Esophagus muscularis mucosa (tissue), 4 donors: ENCODE results near the gene BMP3. TPM values are rescaled to one million over a fixed set of nuclear protein-coding genes. Genes with fewer than 3 reads are reported as not detected.
"Not testable (repeated sequence)": the region's sequence is repeated elsewhere in the genome, so short reads cannot be mapped to it uniquely, and the experiment has no call there.

Experiments used
- DNase-seq: peaks from one replicate; pipeline ENCODE4 v3.0.0-alpha.2; 2017; ENCODE audit errors: extremely low spot score
- H3K27ac ChIP-seq, 4 donors: fragments of 200-600 bp; sonication (generic); replicated peaks in 1 of 4; 1 replicate in 3 of 4; 2 replicates in 1 of 4; pipeline ENCODE4 v1.5.1; 2016 to 2019; ENCODE audit warnings: mild to moderate bottlenecking in 1 of 4
- H3K27me3 ChIP-seq, 4 donors: fragments of 200-600 bp; sonication (generic); one replicate each; pipeline versions ENCODE4 v1.5.1 to v1.6.0; 2016 to 2019
- H3K36me3 ChIP-seq, 4 donors: fragments of 200-600 bp; sonication (generic); one replicate each; pipeline ENCODE4 v1.5.1; 2016 to 2019
- H3K4me1 ChIP-seq, 4 donors: fragments of 200-600 bp; sonication (generic); one replicate each; pipeline ENCODE4 v1.5.1; 2016 to 2019
- H3K4me3 ChIP-seq, 4 donors: fragments of 200-600 bp; sonication (generic); 1 replicate in 2 of 4; 2 replicates in 2 of 4; pipeline ENCODE4 v1.5.1; 2016 to 2019; ENCODE audit warnings: mild to moderate bottlenecking in 4 of 4, moderate library complexity in 1 of 4
- H3K9me3 ChIP-seq, 4 donors: fragments of 200-600 bp; sonication (generic); 1 replicate in 3 of 4; 2 replicates in 1 of 4; pipeline ENCODE4 v1.5.1; 2016 to 2019
- CTCF ChIP-seq, 3 experiments: fragments of 200-600 bp in 2 of 3; fragments of 450-650 bp in 1 of 3; sonication (generic) in 2 of 3; IDR thresholded peaks; one replicate each; pipeline ENCODE4 v1.5.1; 2017 to 2019; ENCODE audit warnings: antibody characterized with exemption in 3 of 3, mild to moderate bottlenecking in 2 of 3, moderate library complexity in 1 of 3
- EP300 ChIP-seq: sonication (generic); formaldehyde crosslinking; IDR thresholded peaks from one replicate; pipeline ENCODE4 v1.6.1; 2017; ENCODE audit warnings: antibody characterized with exemption
- POLR2A ChIP-seq: fragments of 450-650 bp; IDR thresholded peaks from one replicate; pipeline ENCODE4 v1.6.1; 2017; ENCODE audit warnings: antibody characterized with exemption, moderate library complexity, mild to moderate bottlenecking, low read depth
- POLR2AphosphoS5 ChIP-seq, 2 donors: sonication (generic); formaldehyde crosslinking; IDR thresholded peaks; one replicate each; pipeline ENCODE4 v1.6.1; 2017; ENCODE audit warnings: antibody characterized with exemption in 2 of 2
- WGBS: methylation state at CpG from one replicate; pipeline ENCODE4 v1.1.5; 2018; 5-methylcytosine and 5-hydroxymethylcytosine counted together
- intact Hi-C: fragments of 100-400 bp; cut with DNase I; formaldehyde crosslinking; loops from one replicate; pipeline ENCODE4 v1.15.1; 2023
- total RNA-seq, 4 donors: library from RNA; depleted of rRNA; stranded (reverse); fragments of >200 nt; gene quantifications; one replicate each; pipeline versions ENCODE4 v1.1.0 to v1.2.1, GENCODE V29; 2016

BMP3 gene
- total RNA-seq, 4 donors from 2014 or later, result 15.7 to 23.8 (median 18.0) TPM

DNA sequence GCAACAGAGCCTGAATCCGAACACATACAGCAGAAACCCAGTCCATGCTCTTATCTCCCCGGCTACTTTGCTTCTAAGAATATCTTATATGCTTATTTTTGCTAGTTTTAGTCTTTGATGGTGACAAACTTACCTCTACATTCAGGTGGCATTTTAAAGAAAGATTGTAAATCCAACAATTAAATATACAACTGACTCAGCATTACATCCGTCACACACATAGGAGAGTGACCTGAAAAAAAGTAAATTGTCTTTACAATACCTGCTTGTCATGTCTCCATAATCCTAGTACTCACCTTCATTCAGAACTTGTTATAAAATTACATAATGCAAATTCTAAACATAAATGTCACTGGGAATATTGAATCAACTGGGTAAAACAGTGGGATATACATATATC lies 30.6 kb upstream of the BMP3 start:
- H3K27ac ChIP-seq, result no peak overlapping the region
- intact Hi-C loops, result no loop called here
- no peaks in the 10 kb centered on the region for H3K27me3 ChIP-seq
- no peak for TF ChIP-seq CTCF (IDR thresholded peaks at IDR 0.05)
- TF ChIP-seq EP300, result no peak
- TF ChIP-seq POLR2A, result no peak
- TF ChIP-seq POLR2AphosphoS5 (IDR thresholded peaks at IDR 0.05), result no peak
- no peaks in the 10 kb centered on the region for H3K9me3 ChIP-seq
- H3K4me3 ChIP-seq, result no peak overlapping the region
- DNase-seq, result no peak
- no peaks in the 10 kb centered on the region for H3K36me3 ChIP-seq
- 90% methylated on average over 3 of the region's 3 CpGs for WGBS
- no peaks in the 10 kb centered on the region for H3K4me1 ChIP-seq

- Histone ChIP-seq H3K36me3 (no peaks in the 10 kb centered on the region), H3K27me3 (no peaks in the 10 kb centered on the region), H3K27ac (no peak overlapping the region), H3K4me1 (no peaks in the 10 kb centered on the region), H3K9me3 (no peaks in the 10 kb centered on the region), H3K4me3 (no peak overlapping the region)
- no peak for TF ChIP-seq EP300
- no peak for TF ChIP-seq POLR2A
- TF ChIP-seq CTCF (IDR thresholded peaks at IDR 0.05), result no peak
- no peak for TF ChIP-seq POLR2AphosphoS5 (IDR thresholded peaks at IDR 0.05)
- DNase-seq, result no peak
- intact Hi-C loops, result no loop called here
- 64% methylated on average over 1 of the region's 2 CpGs for WGBS
Measured at GRCh38 chr4:81003597-81004111, 26.9 kb upstream of the BMP3 start.

DNA sequence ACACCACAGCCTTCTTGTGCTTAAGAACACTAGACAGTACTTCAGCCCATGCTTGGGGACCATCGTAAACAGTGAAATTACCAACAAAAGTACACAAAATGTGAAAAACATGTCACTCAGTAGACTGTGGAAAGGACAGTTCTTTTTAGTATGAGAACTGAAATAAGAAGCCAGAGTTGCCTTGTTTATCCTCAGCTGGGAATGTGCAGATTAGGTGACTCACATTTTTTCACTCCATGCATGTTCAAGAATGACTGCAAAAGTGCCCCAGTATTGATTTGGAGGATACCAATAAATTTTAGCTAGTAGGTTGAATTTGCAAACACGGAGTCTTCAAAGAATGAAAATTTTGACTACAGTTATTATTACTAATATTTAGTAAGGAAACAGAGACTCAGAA lies 23.1 kb upstream of the BMP3 start:
- intact Hi-C loops, result no loop called here
- H3K27ac ChIP-seq, result no peak overlapping the region
- H3K27me3 ChIP-seq, result no peaks in the 10 kb centered on the region
- 82% methylated on average over 2 of the region's 2 CpGs for WGBS
- DNase-seq, result no peak
- no peaks in the 10 kb centered on the region for H3K4me1 ChIP-seq
- TF ChIP-seq POLR2AphosphoS5 (IDR thresholded peaks at IDR 0.05) (no peak), POLR2A (no peak), CTCF (IDR thresholded peaks at IDR 0.05) (no peak), EP300 (no peak)
- no peak overlapping the region for H3K4me3 ChIP-seq
- H3K9me3 ChIP-seq, result no peaks in the 10 kb centered on the region
- no peaks in the 10 kb centered on the region for H3K36me3 ChIP-seq

DNA sequence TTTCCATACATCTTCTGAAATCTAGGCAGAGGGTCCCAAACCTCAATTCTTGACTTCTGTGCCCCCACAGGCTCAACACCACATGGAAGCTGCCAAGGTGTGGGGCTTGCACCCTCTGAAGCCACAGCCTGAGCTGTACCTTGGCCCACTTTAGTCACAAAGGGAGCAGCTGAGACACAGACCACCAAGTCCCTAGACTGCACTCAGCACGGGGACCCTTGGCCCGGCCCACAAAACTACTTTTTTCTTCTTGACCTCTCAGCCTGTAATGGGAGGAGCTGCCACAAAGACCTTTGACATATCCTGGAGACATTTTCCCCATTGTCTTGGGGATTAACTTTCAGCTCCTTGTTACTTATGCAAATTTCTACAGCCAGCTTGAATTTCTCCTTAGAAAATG lies 13.9 kb upstream of the BMP3 start:
- H3K4me3 ChIP-seq, H3K27ac ChIP-seq, intact Hi-C loops, H3K27me3 ChIP-seq, H3K36me3 ChIP-seq, DNase-seq, H3K4me1 ChIP-seq, H3K9me3 ChIP-seq: not testable (repeated sequence)
- WGBS, result 88% methylated on average over 2 of the region's 2 CpGs

DNA sequence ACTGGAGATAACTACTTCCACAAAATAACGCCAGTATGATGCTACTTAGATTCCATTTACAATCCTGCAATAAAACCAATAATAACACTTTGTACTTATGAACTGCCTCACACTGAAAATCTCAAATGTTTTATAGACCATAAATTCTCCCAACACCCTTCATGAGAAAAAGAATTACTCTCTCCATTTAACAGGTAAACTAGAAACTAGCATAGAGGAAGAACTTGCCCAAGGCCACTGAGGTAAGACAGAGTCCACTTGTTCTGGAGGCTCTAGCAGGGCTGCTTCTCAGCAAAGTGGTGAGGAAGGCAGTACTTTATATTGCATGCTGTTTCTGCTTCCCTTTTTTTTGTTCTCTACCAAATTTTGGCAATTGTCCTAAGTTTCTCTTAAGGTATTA lies 11.5 kb upstream of the BMP3 start:
- no peak for DNase-seq
- no peaks in the 10 kb centered on the region for H3K36me3 ChIP-seq
- intact Hi-C loops, result no loop called here
- no peak overlapping the region for H3K4me3 ChIP-seq
- no peaks in the 10 kb centered on the region for H3K9me3 ChIP-seq
- 93% methylated on average over 1 of the region's 1 CpG for WGBS
- H3K4me1 ChIP-seq, result peaks cover 0 to 21% (median 7%) of the 10 kb centered on the region in 4 donors
- H3K27me3 ChIP-seq, result no peaks in the 10 kb centered on the region
- TF ChIP-seq POLR2AphosphoS5 (IDR thresholded peaks at IDR 0.05) (no peak), CTCF (IDR thresholded peaks at IDR 0.05) (no peak), EP300 (no peak), POLR2A (no peak)
- H3K27ac ChIP-seq, result no peak overlapping the region
